BE2C (cell line): ENCODE results near the gene KRR1. TPM values are rescaled to one million over a fixed set of nuclear protein-coding genes. Genes with fewer than 3 reads are reported as not detected.

ENCODE experiments used
- DNase-seq: peaks from one replicate; pipeline ENCODE4 v3.0.0-alpha.2; 2020
- H3K27me3 ChIP-seq: fragments of 250-450 bp; sonication (Bioruptor Pico); 2 replicates; pipeline ENCODE4 v1.5.1; 2020; ENCODE audit warnings: mild to moderate bottlenecking
- H3K36me3 ChIP-seq: fragments of 250-450 bp; sonication (Bioruptor Pico); 2 replicates; pipeline ENCODE4 v1.5.1; 2020; ENCODE audit warnings: mild to moderate bottlenecking
- H3K4me1 ChIP-seq: fragments of 250-450 bp; sonication (Bioruptor Pico); 2 replicates; pipeline ENCODE4 v1.5.1; 2020
- H3K4me3 ChIP-seq: 2 replicates; pipeline ENCODE4 v1.5.1; 2011; ENCODE audit warnings: low read depth, low read length
- H3K9me3 ChIP-seq: fragments of 250-450 bp; sonication (Bioruptor Pico); 2 replicates; pipeline ENCODE4 v1.5.1; 2020
- polyA plus RNA-seq: library from polyadenylated mRNA; unstranded; fragments of >200 nt; gene quantifications from one replicate; pipeline ENCODE4 v1.2.1, GENCODE V29; 2012; ENCODE audit warnings: low read depth, missing spikeins; ENCODE audit not compliant: insufficient read length, insufficient read depth
- TF ChIP-seq, protein P1 (sequence below): IDR thresholded peaks from 2 replicates; pipeline ENCODE4 v1.5.1; 2012; ENCODE audit warnings: mild to moderate bottlenecking, low read depth, low read length

The KRR1 gene
- polyA plus RNA-seq = 32.1 TPM

DNA sequence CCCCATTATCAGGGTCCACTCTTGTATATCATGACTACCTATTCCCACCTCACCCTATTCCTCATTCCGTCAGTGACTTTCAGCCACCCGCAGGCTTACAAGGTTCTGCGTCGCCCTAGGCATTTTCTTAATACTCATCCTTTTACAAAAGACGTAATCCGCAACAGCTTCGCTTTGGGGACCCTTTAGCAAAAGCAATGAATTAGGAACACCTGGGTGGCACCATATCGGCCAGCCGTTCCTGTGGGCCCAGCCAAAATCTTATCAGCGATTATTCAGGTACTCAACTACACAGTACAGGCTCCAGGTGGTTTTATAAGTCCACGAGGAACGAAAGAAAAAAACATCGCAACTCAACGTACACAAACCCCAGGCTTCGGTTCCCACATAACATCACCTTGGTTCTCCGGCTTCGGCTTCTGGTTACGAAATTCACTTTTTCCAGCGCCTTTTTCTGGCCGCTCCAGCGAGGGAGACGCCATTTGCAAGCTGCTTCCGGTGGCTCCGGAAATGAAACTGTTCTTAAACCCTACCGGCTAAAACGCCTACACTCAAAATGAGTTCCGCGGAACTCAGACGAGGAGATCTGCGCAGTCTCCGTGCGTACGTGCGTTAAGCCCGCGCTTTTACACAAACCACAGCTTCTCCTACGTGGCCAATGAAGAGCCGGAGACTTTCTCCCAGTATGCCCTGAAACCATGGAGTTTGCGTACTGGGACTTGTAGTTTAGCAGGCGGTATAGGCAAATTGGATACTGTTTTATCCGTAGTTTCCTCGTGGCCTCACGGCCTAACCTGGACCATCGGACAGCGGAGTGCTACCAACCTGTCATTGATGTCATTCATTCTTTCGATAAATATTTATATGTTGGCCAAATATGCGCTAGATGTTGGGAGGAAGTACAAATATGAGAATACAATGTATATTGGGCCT is at the start of gene KRR1:
TSS of gene KRR1 (minus strand) at position 494 of the 933 bp plus-strand sequence. CDS start at position 482, 12 bp downstream.
- H3K9me3 ChIP-seq = no peaks in the 10 kb centered on the region
- peak within 1 kb of the TSS; percentile 84 for H3K4me3 ChIP-seq
- H3K36me3 ChIP-seq = no peaks in the 10 kb centered on the region
- H3K4me1 ChIP-seq = peaks cover 4% of the 10 kb centered on the region
- TF ChIP-seq, protein P1, sequence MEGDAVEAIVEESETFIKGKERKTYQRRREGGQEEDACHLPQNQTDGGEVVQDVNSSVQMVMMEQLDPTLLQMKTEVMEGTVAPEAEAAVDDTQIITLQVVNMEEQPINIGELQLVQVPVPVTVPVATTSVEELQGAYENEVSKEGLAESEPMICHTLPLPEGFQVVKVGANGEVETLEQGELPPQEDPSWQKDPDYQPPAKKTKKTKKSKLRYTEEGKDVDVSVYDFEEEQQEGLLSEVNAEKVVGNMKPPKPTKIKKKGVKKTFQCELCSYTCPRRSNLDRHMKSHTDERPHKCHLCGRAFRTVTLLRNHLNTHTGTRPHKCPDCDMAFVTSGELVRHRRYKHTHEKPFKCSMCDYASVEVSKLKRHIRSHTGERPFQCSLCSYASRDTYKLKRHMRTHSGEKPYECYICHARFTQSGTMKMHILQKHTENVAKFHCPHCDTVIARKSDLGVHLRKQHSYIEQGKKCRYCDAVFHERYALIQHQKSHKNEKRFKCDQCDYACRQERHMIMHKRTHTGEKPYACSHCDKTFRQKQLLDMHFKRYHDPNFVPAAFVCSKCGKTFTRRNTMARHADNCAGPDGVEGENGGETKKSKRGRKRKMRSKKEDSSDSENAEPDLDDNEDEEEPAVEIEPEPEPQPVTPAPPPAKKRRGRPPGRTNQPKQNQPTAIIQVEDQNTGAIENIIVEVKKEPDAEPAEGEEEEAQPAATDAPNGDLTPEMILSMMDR = no peak
- no peaks in the 10 kb centered on the region for H3K27me3 ChIP-seq
- peak; percentile 92 for DNase-seq

DNA sequence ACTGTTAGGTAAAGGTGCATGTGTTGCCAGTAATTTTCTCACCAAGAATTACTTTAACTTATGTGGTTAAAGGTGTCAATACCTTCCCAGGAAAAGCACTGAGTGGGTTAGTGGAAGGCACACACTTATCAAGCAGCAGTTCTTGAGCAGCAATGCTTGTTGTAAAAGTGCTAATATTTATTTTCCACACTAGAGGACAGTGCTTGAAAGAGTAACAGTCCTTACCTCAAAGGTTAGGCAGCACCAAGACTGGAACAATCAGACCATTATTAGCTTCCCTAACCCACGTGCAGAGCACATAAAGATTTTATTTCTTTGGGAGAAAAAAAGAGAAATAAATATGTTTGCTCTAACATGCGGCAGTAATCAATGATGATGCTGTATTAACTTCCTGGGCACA is 48.8 kb upstream of the KRR1 start:
- no peaks in the 10 kb centered on the region for H3K36me3 ChIP-seq
- no peak for DNase-seq
- H3K9me3 ChIP-seq = no peaks in the 10 kb centered on the region
- TF ChIP-seq, protein P1 = peak; percentile 51
- no peaks in the 10 kb centered on the region for H3K4me1 ChIP-seq
- no peaks in the 10 kb centered on the region for H3K27me3 ChIP-seq
- H3K4me3 ChIP-seq = no peak overlapping the region

DNA sequence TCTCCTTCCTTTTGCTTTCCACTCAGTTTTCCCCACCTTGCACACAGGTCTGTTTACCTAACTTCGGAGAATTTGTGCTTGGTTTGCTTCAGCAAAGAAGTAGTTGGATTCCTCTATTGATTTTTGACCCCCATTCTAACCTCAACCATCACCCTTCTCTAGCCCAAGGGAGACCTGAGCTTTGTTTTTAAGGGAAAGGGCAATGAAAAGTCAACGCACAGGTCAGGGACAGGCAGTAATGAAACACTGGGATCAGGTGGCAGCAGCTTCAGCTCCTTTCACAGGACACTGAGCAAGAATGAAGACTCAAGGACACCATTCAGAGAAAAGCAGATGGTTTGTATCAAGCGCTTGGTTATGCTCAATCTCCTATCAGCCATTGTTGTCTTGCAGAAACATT is 46.9 kb upstream of the KRR1 start:
- Histone ChIP-seq H3K4me3 (no peak overlapping the region), H3K27me3 (no peaks in the 10 kb centered on the region), H3K36me3 (no peaks in the 10 kb centered on the region), H3K4me1 (no peaks in the 10 kb centered on the region), H3K9me3 (no peaks in the 10 kb centered on the region)
- TF ChIP-seq, protein P1 = no peak
- no peak for DNase-seq

DNA sequence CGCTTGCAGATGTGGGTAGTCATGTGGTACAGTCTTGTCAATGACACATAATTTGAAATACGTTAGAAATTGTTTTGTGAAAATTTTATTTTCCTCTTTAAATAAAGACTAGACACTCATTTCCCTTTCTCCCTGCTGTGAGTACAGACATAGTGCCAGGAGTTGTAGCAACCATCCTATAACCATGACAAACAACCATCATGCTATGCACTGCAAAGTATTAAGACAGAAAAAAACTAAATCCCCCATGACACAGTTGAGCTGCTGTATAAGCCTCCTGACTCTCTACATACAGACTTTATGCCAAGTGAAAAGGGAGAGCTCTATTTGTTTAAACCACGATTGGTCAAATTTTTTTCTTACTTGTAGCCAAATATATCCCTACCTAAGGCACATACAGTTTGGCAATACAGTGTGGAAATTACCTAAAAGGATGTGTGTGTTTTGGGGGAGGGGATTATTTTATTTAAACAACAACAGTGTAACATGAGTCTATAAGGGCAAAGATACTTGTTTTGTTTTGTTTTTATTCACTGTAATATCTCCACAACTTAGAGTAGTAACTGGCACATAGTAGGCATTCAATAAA is 45.0 kb upstream of the KRR1 start:
- TF ChIP-seq, protein P1 = no peak
- Histone ChIP-seq H3K4me3 (no peak overlapping the region), H3K4me1 (no peaks in the 10 kb centered on the region), H3K36me3 (no peaks in the 10 kb centered on the region), H3K27me3 (no peaks in the 10 kb centered on the region), H3K9me3 (no peaks in the 10 kb centered on the region)
- DNase-seq = no peak

DNA sequence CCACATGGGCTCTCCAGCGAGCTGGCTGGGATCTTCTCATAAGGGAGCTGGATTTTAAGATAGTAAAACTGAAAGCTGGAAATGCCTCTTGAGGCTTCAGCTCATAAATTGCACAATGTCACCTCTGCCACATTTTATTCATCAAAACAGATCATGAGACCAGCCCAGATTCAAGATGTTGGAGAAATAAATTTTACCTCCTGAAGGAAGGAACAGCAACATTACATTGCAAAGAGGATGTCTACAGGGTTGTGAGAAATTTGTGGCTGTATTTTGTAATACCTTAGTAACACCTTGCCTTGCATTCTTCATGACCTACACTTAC is 43.1 kb upstream of the KRR1 start:
- Histone ChIP-seq H3K27me3 (no peaks in the 10 kb centered on the region), H3K4me1 (peaks cover 4% of the 10 kb centered on the region), H3K36me3 (no peaks in the 10 kb centered on the region), H3K4me3 (no peak overlapping the region), H3K9me3 (no peaks in the 10 kb centered on the region)
- DNase-seq = no peak
- TF ChIP-seq, protein P1 = no peak
